GM13976 (cell line): ENCODE measurements around the gene SH2D4B.

Source experiments
- DNase-seq: peaks from one replicate; pipeline ENCODE4 v3.0.0; 2012; ENCODE audit warnings: low spot score
- in situ Hi-C: fragments of 300-500 bp; cut with MboI; formaldehyde crosslinking; loops from one replicate; pipeline ENCODE4 v1.12.0; 2022; ENCODE audit warnings: low sequenced_read_pairs, mixed read lengths, inconsistent platforms; ENCODE audit not compliant: unreplicated experiment
- TF ChIP-seq, protein P1 (sequence below): IDR thresholded peaks from 2 replicates; pipeline ENCODE4 v1.5.1; 2012; ENCODE audit warnings: borderline replicate concordance, mild to moderate bottlenecking; ENCODE audit not compliant: insufficient read depth; ENCODE audit errors: extremely low read depth, missing control alignments, control extremely low read depth

Gene SH2D4B

DNA sequence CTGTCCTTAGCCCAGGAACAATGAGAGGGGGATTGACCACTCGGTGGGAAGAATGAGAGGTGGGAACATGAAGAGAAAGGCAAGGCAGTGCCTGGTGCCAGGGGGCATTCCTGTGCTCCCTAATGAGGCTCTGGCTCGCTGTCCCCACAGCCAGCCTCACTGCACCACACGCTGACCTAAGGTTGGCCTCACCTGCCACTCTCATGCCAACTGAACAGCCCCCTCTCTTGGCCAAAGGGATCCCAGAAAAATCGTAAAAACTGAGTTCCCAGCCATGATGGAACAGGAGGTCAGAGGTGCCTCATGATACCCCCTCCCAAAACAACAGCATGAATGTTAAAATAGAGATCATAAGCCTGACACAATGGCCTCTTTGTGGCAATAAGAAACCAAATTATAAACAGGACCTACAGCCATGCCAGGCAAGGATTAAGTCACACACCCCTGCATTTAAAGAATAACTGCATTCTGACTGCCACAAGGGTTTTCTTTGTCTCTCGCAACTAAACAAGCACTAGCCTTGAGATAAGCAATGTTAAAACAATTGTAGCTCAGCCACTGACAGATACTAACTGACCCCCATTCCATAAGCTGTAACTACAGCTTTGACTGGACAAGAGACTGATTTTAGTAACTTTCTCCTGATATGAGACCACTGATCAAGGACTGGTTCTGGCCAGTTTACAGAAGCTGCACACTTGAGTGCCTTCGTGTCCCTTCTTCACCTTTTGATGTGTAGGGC lies 149.2 kb downstream of the SH2D4B start:
- DNase-seq: no peak
- in situ Hi-C loops: no loop called here
- TF ChIP-seq, protein P1, sequence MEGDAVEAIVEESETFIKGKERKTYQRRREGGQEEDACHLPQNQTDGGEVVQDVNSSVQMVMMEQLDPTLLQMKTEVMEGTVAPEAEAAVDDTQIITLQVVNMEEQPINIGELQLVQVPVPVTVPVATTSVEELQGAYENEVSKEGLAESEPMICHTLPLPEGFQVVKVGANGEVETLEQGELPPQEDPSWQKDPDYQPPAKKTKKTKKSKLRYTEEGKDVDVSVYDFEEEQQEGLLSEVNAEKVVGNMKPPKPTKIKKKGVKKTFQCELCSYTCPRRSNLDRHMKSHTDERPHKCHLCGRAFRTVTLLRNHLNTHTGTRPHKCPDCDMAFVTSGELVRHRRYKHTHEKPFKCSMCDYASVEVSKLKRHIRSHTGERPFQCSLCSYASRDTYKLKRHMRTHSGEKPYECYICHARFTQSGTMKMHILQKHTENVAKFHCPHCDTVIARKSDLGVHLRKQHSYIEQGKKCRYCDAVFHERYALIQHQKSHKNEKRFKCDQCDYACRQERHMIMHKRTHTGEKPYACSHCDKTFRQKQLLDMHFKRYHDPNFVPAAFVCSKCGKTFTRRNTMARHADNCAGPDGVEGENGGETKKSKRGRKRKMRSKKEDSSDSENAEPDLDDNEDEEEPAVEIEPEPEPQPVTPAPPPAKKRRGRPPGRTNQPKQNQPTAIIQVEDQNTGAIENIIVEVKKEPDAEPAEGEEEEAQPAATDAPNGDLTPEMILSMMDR: no peak

DNA sequence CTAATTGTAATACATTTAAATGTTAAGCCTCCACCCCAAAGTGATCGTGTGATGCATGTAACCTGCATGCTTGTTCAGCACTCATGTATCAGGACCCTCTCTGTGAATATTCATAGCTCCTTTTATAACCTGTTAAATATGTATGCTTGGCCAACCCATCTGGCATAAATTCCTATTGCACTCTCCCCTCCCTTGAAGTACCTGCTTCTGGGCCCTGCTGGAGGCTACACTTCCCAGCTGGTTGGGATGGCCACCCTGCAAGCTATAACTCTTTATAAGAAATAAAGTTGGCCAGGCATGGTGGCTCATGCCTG lies 149.7 kb downstream of the SH2D4B start:
- no peak for DNase-seq
- in situ Hi-C loops: no loop called here
- TF ChIP-seq, protein P1: no peak

DNA sequence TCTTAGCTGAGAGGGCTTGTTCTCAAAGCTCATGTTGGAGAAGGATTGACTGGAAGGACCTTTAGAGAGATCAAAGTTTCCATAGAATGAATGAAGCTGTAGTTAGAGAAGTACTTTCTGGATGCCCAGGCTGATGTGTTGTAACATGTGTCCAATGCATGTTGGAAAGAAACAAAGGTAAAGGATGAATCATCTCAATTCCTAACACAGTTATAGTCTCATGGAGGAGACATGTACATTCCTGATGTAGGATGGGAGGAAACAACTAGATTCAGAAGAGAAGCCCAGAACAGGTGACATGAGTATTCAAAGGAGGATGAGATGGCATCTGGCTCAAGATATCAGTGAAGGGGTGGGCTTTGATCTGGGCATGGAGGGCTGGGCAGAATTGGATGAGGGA lies 152.7 kb downstream of the SH2D4B start:
- in situ Hi-C loops: no loop called here
- TF ChIP-seq, protein P1: no peak
- no peak for DNase-seq

DNA sequence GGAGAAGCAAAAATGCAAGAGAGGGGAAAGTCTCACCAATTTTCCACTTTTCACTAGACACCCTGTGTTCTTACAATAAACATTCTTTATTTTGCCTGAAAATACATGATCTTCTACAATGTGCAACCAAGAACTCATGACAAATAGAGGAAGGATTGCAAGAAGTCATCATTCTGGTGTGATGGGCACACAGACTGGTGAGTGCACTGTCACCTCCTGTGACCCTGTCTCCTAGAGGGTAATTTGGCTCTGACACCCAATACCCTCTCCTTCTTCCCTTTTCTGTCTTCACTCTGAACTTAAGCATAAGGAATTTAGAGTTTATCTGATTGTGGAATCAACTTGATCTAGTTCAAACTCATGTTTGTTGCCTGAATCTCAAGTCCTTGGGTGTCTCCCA lies 153.7 kb downstream of the SH2D4B start:
- in situ Hi-C loops: no loop called here

DNA sequence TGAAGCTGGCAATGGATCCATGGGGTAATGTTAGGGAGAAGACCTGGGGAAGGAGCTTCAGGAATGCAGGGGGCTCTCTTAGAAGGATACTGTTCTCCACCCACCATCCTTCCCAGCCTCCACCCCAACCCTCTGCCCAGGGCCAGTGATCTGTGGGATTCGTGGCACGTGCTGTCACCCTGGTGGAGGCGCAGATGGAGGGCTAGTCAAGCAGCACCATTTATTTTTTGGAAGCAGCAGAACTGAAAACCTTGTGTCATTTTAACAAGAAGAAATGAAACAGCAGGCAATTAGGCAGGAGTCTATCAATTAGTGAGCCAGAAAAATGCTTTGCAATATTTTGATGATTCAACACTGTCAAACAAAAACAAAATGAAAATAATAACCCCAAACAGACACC lies 155.9 kb downstream of the SH2D4B start:
- in situ Hi-C loops: no loop called here

More for the DNA sequence above, 153.7 kb downstream of the SH2D4B start:
- TF ChIP-seq, protein P1: no peak
- DNase-seq: no peak

DNA sequence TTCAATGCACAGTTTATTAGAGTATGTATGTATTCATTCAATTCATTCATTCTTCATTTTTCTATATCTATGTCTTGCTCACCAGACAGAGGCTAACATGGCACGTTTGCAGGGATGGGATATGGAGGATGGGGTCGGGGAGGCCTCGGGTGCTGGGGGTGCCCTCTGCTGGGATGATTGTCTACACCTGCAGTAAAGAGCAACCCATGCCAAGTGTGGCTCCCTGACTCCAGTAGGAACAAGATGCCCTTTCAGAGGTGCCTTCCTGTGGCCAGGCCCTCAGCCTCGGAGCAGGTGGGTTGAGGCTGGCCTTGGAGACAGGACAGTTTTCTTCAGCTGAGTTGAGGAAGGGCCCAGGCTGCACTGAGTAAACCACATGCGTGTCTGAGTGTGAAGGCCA lies 157.2 kb downstream of the SH2D4B start:
- in situ Hi-C loops: no loop called here
- DNase-seq: no peak
- TF ChIP-seq, protein P1: no peak

More for the DNA sequence above, 155.9 kb downstream of the SH2D4B start:
- TF ChIP-seq, protein P1: no peak
- DNase-seq: no peak
